HCT116 (cell line): ENCODE results near the gene CMIP. TPM values are rescaled to one million over a fixed set of nuclear protein-coding genes. Genes with fewer than 3 reads are reported as not detected.

Source experiments
- ATAC-seq: fragments of 200-7000 bp; cut with Tn5 transposase; 2 replicates; pipeline ENCODE4 v1.9.1; 2020; ENCODE audit warnings: mild to moderate bottlenecking, moderate library complexity
- BruUV-seq: library from RNA; stranded (reverse); fragments of 400-500 nt; replicated peaks from 2 replicates; lab custom pipeline; 2021; lab: Mats Ljungman, UMichigan
- CTCF ChIA-PET: fragments of 300-600 bp; sonication (Branson Sonifier 250); formaldehyde crosslinking; loops from one replicate; lab custom pipeline; 2021; ENCODE audit warnings: antibody characterized with exemption; lab: Charles Lee
- POLR2A ChIA-PET: fragments of 300-600, 350-600 bp; sonication (Branson Sonifier 250); formaldehyde crosslinking; loops from one replicate; lab custom pipeline; 2021; ENCODE audit warnings: antibody characterized with exemption; lab: Charles Lee
- RAD21 ChIA-PET, 2 experiments: fragments of 300-600 bp; sonication (Branson Sonifier 250); formaldehyde crosslinking; loops; one replicate each; lab custom pipeline; 2023; ENCODE audit warnings: low total read pairs in 2 of 2; ENCODE audit not compliant: uncharacterized antibody in 2 of 2, unreplicated experiment in 2 of 2, low non-redundant PET in 1 of 2; lab: Charles Lee
- DNase-seq: peaks from one replicate; pipeline ENCODE4 v3.0.0-alpha.2; 2010; ENCODE audit warnings: low read depth, low spot score
- H2AFZ ChIP-seq: fragments of 200-600 bp; shearing (Covaris generic), sonication (generic); 2 replicates; pipeline ENCODE4 v1.6.1; 2017; ENCODE audit warnings: low read depth, mixed run types, mixed read lengths, antibody characterized with exemption, low read length; ENCODE audit not compliant: poor library complexity, severe bottlenecking
- H3K27ac ChIP-seq: 2 replicates; pipeline ENCODE4 v1.5.1; 2012; ENCODE audit warnings: low read depth, low read length
- H3K27me3 ChIP-seq: fragments of 200-600 bp; sonication (generic); 2 replicates; pipeline ENCODE4 v1.6.1; 2016; ENCODE audit warnings: mixed run types, low read length, mixed read lengths; ENCODE audit not compliant: insufficient read depth
- H3K36me3 ChIP-seq, 2 experiments: fragments of 200-500 bp in 1 of 2; fragments of 200-600 bp in 1 of 2; sonication (Bioruptor generic) in 1 of 2; sonication (generic) in 1 of 2; 2 replicates each; pipeline versions ENCODE4 v1.5.1 to v1.6.1; 2014 to 2016; ENCODE audit warnings: low read length in 2 of 2, inconsistent platforms in 1 of 2, mixed read lengths in 1 of 2, mixed run types in 1 of 2; ENCODE audit not compliant: insufficient read depth in 2 of 2, control insufficient read depth in 1 of 2
- H3K4me1 ChIP-seq, 2 experiments: fragments of 200-600 bp in 1 of 2; sonication (generic) in 1 of 2; 2 replicates each; pipeline versions ENCODE4 v1.5.1 to v1.6.1; 2012 to 2017; ENCODE audit warnings: low read length in 2 of 2, inconsistent platforms in 1 of 2, mild to moderate bottlenecking in 1 of 2, mixed read lengths in 1 of 2, mixed run types in 1 of 2, moderate library complexity in 1 of 2; ENCODE audit not compliant: insufficient read depth in 2 of 2, control insufficient read depth in 1 of 2
- H3K4me2 ChIP-seq: fragments of 200-600 bp; sonication (generic); 2 replicates; pipeline ENCODE4 v1.6.1; 2017; ENCODE audit warnings: mixed run types, low read length, mixed read lengths
- H3K4me3 ChIP-seq, 2 experiments: fragments of 200-600 bp in 1 of 2; sonication (generic) in 1 of 2; replicated peaks in 1 of 2; 2 replicates each; pipeline ENCODE4 v1.5.1; 2011 to 2016; ENCODE audit warnings: low read length in 2 of 2, control low read depth in 1 of 2, low read depth in 1 of 2, mild to moderate bottlenecking in 1 of 2, mixed read lengths in 1 of 2, mixed run types in 1 of 2
- H3K79me2 ChIP-seq: fragments of 200-600 bp; sonication (generic); 2 replicates; pipeline ENCODE4 v1.6.1; 2017; ENCODE audit warnings: mild to moderate bottlenecking, mixed run types, low read length, moderate library complexity, mixed read lengths; ENCODE audit not compliant: insufficient read depth
- H3K9ac ChIP-seq: fragments of 200-600 bp; sonication (generic); 2 replicates; pipeline ENCODE4 v1.6.1; 2016; ENCODE audit warnings: low read length, mixed read lengths
- H3K9me2 ChIP-seq: fragments of 200-600 bp; sonication (generic), shearing (Covaris generic); 2 replicates; pipeline ENCODE4 v1.6.1; 2017; ENCODE audit warnings: mixed run types, mild to moderate bottlenecking, moderate library complexity; ENCODE audit not compliant: insufficient read depth
- H3K9me3 ChIP-seq, 2 experiments: fragments of 200-500 bp in 1 of 2; fragments of 200-600 bp in 1 of 2; sonication (Bioruptor generic) in 1 of 2; sonication (generic) in 1 of 2; 2 replicates each; pipeline ENCODE4 v1.6.1; 2014 to 2017; ENCODE audit warnings: low read length in 2 of 2, mixed read lengths in 2 of 2, inconsistent platforms in 1 of 2, low read depth in 1 of 2, mild to moderate bottlenecking in 1 of 2, mixed run types in 1 of 2, moderate library complexity in 1 of 2; ENCODE audit not compliant: control insufficient read depth in 1 of 2, insufficient read depth in 1 of 2
- H4K20me1 ChIP-seq: fragments of 200-600 bp; sonication (generic), shearing (Covaris generic); 2 replicates; pipeline ENCODE4 v1.6.1; 2017; ENCODE audit warnings: mixed run types, mild to moderate bottlenecking, moderate library complexity; ENCODE audit not compliant: insufficient read depth
- ATF3 ChIP-seq: IDR thresholded peaks from 2 replicates; pipeline ENCODE4 v1.6.1; 2012
- CBX3 ChIP-seq: IDR thresholded peaks from 2 replicates; pipeline ENCODE4 v1.6.1; 2012; ENCODE audit warnings: low read depth
- EZH2phosphoT487 ChIP-seq: fragments of 200-600 bp; IDR thresholded peaks from 2 replicates; pipeline ENCODE4 v1.6.1; 2018; ENCODE audit warnings: antibody characterized with exemption, borderline replicate concordance
- JUND ChIP-seq: IDR thresholded peaks from 2 replicates; pipeline ENCODE4 v1.6.1; 2012
- POLR2A ChIP-seq: IDR thresholded peaks from 2 replicates; pipeline ENCODE4 v1.7.0; 2011; ENCODE audit warnings: borderline replicate concordance; ENCODE audit not compliant: insufficient read depth, insufficient read length; ENCODE audit errors: extremely low read depth
- POLR2AphosphoS5 ChIP-seq: IDR thresholded peaks from 2 replicates; pipeline ENCODE4 v1.6.1; 2011; ENCODE audit warnings: mild to moderate bottlenecking, low read depth, low read length, moderate library complexity
- SP1 ChIP-seq: IDR thresholded peaks from 2 replicates; pipeline ENCODE4 v1.6.1; 2012; ENCODE audit warnings: low read depth
- SRF ChIP-seq: IDR thresholded peaks from 2 replicates; pipeline ENCODE4 v1.6.1; 2012; ENCODE audit warnings: low read depth
- YY1 ChIP-seq: IDR thresholded peaks from 2 replicates; pipeline ENCODE4 v1.6.1; 2011; ENCODE audit warnings: low read length, low read depth, moderate library complexity, mild to moderate bottlenecking; ENCODE audit not compliant: insufficient replicate concordance; ENCODE audit errors: extremely low read depth
- ZBTB33 ChIP-seq: IDR thresholded peaks from 2 replicates; pipeline ENCODE4 v1.6.1; 2011; ENCODE audit warnings: mild to moderate bottlenecking, low read length, moderate library complexity; ENCODE audit not compliant: insufficient replicate concordance; ENCODE audit errors: extremely low read depth
- ZFX ChIP-seq: fragments of 450-650 bp; IDR thresholded peaks from 2 replicates; pipeline ENCODE4 v1.6.1; 2017
- intact Hi-C: fragments of 100-400 bp; cut with micrococcal nuclease; formaldehyde crosslinking; loops from 2 replicates; pipeline ENCODE4 v1.10.0; 2022
- total RNA-seq: library from RNA; stranded (reverse); gene quantifications from one replicate; pipeline ENCODE4 v1.2.1, GENCODE V29; 2021; ENCODE audit not compliant: unreplicated experiment
- TF ChIP-seq, protein P1 (sequence below): IDR thresholded peaks from 2 replicates; pipeline ENCODE4 v1.6.1; 2012; ENCODE audit warnings: low read depth

The CMIP gene
- total RNA-seq, 1 experiment from 2014 or later = 64.6 TPM

DNA sequence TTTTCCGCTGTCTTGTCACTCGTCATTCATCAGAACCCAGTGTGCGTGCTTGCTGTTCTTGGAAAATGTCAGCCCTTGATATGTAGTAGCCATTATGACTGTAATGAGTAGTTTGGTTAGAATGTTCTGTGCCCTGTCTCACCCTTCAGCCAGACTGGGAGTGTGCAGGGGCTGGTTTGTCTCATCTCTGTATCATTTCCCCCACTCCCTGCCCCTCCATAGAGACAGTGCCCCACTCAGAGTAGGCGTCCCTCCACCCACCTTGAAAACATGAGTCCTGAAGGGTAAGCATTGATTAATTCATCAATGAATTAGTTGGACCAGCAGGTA lies 197.5 kb downstream of the CMIP start:
- TF ChIP-seq ATF3 (no peak), SP1 (no peak), POLR2AphosphoS5 (no peak), CBX3 (no peak), JUND (no peak), POLR2A (no peak), SRF (no peak), EZH2phosphoT487 (no peak), ZBTB33 (no peak)
- TF ChIP-seq, all 23 proteins: peak for 0
- ChIA-PET POLR2A (no interaction called here), RAD21 (no interaction called here), CTCF (no interaction called here)
- BruUV-seq = no TSS peak
- no peak overlapping the region for H3K4me2 ChIP-seq
- no peak overlapping the region for H3K9ac ChIP-seq
- H3K9me3 ChIP-seq = no peaks in the 10 kb centered on the region
- no peaks in the 10 kb centered on the region for H3K9me2 ChIP-seq
- DNase-seq = no peak
- peaks cover 0 to 11% of the 10 kb centered on the region in 2 experiments; a peak in 1 of 4 replicates for H3K36me3 ChIP-seq
- H2AFZ ChIP-seq = no peak overlapping the region
- no peak overlapping the region for H3K4me3 ChIP-seq
- H3K79me2 ChIP-seq = peaks cover 58% of the 10 kb centered on the region; the same call in 1 of the 2 replicates
- H3K4me1 ChIP-seq = peaks cover 0 to 35% of the 10 kb centered on the region in 2 experiments; a peak in 3 of 4 replicates
- H3K27ac ChIP-seq = no peak overlapping the region
- H3K27me3 ChIP-seq = no peaks in the 10 kb centered on the region
- H4K20me1 ChIP-seq = peaks cover 5% of the 10 kb centered on the region; the same call in 1 of the 2 replicates
- ATAC-seq = no peak
- intact Hi-C loops = no loop called here

- Histone ChIP-seq H3K36me3 (peaks cover 0 to 11% of the 10 kb centered on the region in 2 experiments; a peak in 1 of 4 replicates), H4K20me1 (peaks cover 5% of the 10 kb centered on the region; the same call in 1 of the 2 replicates), H3K9me3 (no peaks in the 10 kb centered on the region), H3K9me2 (no peaks in the 10 kb centered on the region), H3K9ac (no peak overlapping the region), H3K4me3 (no peak overlapping the region), H3K79me2 (peaks cover 57% of the 10 kb centered on the region), H3K27me3 (no peaks in the 10 kb centered on the region), H3K4me2 (no peak overlapping the region), H3K4me1 (peaks cover 0 to 35% of the 10 kb centered on the region in 2 experiments; a peak in 3 of 4 replicates), H3K27ac (no peak overlapping the region), H2AFZ (no peak overlapping the region)
- ChIA-PET CTCF (no interaction called here), POLR2A (no interaction called here), RAD21 (no interaction called here)
- ATAC-seq = no peak
- intact Hi-C loops = no loop called here
- DNase-seq = no peak
- no TSS peak for BruUV-seq
- no peak for TF ChIP-seq ATF3
- TF ChIP-seq YY1 = no peak
- TF ChIP-seq, protein P1, sequence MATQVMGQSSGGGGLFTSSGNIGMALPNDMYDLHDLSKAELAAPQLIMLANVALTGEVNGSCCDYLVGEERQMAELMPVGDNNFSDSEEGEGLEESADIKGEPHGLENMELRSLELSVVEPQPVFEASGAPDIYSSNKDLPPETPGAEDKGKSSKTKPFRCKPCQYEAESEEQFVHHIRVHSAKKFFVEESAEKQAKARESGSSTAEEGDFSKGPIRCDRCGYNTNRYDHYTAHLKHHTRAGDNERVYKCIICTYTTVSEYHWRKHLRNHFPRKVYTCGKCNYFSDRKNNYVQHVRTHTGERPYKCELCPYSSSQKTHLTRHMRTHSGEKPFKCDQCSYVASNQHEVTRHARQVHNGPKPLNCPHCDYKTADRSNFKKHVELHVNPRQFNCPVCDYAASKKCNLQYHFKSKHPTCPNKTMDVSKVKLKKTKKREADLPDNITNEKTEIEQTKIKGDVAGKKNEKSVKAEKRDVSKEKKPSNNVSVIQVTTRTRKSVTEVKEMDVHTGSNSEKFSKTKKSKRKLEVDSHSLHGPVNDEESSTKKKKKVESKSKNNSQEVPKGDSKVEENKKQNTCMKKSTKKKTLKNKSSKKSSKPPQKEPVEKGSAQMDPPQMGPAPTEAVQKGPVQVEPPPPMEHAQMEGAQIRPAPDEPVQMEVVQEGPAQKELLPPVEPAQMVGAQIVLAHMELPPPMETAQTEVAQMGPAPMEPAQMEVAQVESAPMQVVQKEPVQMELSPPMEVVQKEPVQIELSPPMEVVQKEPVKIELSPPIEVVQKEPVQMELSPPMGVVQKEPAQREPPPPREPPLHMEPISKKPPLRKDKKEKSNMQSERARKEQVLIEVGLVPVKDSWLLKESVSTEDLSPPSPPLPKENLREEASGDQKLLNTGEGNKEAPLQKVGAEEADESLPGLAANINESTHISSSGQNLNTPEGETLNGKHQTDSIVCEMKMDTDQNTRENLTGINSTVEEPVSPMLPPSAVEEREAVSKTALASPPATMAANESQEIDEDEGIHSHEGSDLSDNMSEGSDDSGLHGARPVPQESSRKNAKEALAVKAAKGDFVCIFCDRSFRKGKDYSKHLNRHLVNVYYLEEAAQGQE = no peak
- no peak for TF ChIP-seq ZFX
- no peak for TF ChIP-seq EZH2phosphoT487
Measured at GRCh38 chr16:81642943-81643342, 198.3 kb downstream of the CMIP start.
